ENCODE data around the gene EPS8L3. TPM values are rescaled to one million over a fixed set of nuclear protein-coding genes. Genes with fewer than 3 reads are reported as not detected.

EPS8L3 gene
- total and polyA plus RNA-seq, 9 of the 15 experiments (the other 6 are each of a cell fraction or from before 2014, with no cell fraction given), result 0.09 to 0.42 (median 0.14) TPM; not detected in 5

DNA sequence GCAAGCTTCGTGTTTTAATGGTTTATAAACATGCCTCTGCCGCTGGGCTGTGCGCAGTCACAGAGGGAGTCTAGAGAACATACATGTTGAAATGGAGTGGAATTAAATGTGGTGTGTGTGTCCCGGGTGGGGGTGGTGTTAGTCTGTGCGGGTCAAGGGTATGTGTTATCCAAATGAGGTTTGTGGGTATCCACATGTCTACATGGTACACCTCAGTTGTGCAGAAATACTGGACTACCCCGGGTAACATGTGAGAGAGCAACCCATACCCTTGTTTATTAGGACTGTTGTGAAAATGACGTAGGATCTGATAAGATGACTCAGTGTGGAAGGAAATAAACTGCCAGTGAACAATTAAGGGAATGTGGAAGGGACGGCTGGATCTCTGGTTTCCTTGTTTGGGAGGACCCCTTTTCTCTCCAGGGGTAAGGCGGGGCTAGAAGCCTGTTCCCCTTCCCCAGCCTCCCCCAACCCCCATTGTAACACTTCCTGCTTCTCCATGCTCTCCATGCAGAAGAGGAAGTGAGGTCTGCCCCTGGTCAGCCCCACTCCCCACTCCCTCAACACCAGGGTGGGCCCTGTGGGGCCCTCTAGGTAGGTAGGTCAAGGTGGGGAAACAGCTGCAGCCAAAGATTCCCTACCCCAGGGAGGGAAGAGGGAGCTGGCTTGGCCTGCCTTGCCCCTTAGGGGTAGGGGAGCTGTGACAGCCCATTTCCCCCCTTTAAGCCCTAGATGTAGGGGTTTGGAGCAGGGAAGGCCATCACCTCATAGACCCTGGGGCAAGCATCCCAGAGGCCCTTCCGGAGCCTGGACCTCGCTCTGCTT is 690 bp downstream of the EPS8L3 start (continued):
- TF ChIP-seq, protein P1, sequence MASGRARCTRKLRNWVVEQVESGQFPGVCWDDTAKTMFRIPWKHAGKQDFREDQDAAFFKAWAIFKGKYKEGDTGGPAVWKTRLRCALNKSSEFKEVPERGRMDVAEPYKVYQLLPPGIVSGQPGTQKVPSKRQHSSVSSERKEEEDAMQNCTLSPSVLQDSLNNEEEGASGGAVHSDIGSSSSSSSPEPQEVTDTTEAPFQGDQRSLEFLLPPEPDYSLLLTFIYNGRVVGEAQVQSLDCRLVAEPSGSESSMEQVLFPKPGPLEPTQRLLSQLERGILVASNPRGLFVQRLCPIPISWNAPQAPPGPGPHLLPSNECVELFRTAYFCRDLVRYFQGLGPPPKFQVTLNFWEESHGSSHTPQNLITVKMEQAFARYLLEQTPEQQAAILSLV (tag; IDR thresholded peaks at IDR 0.05), result no peak
- no peak for TF ChIP-seq POLR2AphosphoS2 (IDR thresholded peaks at IDR 0.05; ENCODE audit: low read length)
- no peak for TF ChIP-seq PHTF2 (CRISPR knock-in tag; IDR thresholded peaks at IDR 0.05)
- TF ChIP-seq ETV6 (IDR thresholded peaks at IDR 0.05; ENCODE audit: borderline replicate concordance in 1 of 2, low read depth in 2 of 2, low read length in 1 of 2), result no peak
- no peak for TF ChIP-seq ETV6 (CRISPR knock-in tag; IDR thresholded peaks at IDR 0.05; ENCODE audit: borderline replicate concordance)
- no peak for TF ChIP-seq DIDO1 (tag; IDR thresholded peaks at IDR 0.05; ENCODE audit: low read depth)
- TF ChIP-seq, protein P2, sequence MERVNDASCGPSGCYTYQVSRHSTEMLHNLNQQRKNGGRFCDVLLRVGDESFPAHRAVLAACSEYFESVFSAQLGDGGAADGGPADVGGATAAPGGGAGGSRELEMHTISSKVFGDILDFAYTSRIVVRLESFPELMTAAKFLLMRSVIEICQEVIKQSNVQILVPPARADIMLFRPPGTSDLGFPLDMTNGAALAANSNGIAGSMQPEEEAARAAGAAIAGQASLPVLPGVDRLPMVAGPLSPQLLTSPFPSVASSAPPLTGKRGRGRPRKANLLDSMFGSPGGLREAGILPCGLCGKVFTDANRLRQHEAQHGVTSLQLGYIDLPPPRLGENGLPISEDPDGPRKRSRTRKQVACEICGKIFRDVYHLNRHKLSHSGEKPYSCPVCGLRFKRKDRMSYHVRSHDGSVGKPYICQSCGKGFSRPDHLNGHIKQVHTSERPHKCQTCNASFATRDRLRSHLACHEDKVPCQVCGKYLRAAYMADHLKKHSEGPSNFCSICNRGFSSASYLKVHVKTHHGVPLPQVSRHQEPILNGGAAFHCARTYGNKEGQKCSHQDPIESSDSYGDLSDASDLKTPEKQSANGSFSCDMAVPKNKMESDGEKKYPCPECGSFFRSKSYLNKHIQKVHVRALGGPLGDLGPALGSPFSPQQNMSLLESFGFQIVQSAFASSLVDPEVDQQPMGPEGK (CRISPR knock-in tag; IDR thresholded peaks at IDR 0.05; ENCODE audit: borderline replicate concordance), result no peak
- no peak for TF ChIP-seq CREBBP (IDR thresholded peaks at IDR 0.05; ENCODE audit: low read depth, low read length)
- no peak for TF ChIP-seq RBM39 (optimal IDR thresholded peaks at IDR 0.05; ENCODE audit: low read depth, low read length)
- TF ChIP-seq ERF (CRISPR knock-in tag; IDR thresholded peaks at IDR 0.05), result peak; percentile 41
- peak; percentile 88 for TF ChIP-seq JUND (IDR thresholded peaks at IDR 0.05; ENCODE audit: borderline replicate concordance, low read depth, low read length)
- peak; percentile 91 for TF ChIP-seq JUND (tag; IDR thresholded peaks at IDR 0.05; ENCODE audit: borderline replicate concordance, low read depth, low read length)
- no peak for TF ChIP-seq MYBL2 (IDR thresholded peaks at IDR 0.05; ENCODE audit: low read depth)
- TF ChIP-seq MYBL2 (CRISPR knock-in tag; IDR thresholded peaks at IDR 0.05; ENCODE audit: borderline replicate concordance), result no peak
- TF ChIP-seq, protein P3, sequence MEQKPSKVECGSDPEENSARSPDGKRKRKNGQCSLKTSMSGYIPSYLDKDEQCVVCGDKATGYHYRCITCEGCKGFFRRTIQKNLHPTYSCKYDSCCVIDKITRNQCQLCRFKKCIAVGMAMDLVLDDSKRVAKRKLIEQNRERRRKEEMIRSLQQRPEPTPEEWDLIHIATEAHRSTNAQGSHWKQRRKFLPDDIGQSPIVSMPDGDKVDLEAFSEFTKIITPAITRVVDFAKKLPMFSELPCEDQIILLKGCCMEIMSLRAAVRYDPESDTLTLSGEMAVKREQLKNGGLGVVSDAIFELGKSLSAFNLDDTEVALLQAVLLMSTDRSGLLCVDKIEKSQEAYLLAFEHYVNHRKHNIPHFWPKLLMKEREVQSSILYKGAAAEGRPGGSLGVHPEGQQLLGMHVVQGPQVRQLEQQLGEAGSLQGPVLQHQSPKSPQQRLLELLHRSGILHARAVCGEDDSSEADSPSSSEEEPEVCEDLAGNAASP (IDR thresholded peaks at IDR 0.05), result no peak
- no peak for TF ChIP-seq STAT5B (CRISPR knock-in tag; IDR thresholded peaks at IDR 0.05)
- TF ChIP-seq DPF2 (IDR thresholded peaks at IDR 0.05), result peak; percentile 64; the same call in 1 of the 2 replicates
- TF ChIP-seq, protein P4, sequence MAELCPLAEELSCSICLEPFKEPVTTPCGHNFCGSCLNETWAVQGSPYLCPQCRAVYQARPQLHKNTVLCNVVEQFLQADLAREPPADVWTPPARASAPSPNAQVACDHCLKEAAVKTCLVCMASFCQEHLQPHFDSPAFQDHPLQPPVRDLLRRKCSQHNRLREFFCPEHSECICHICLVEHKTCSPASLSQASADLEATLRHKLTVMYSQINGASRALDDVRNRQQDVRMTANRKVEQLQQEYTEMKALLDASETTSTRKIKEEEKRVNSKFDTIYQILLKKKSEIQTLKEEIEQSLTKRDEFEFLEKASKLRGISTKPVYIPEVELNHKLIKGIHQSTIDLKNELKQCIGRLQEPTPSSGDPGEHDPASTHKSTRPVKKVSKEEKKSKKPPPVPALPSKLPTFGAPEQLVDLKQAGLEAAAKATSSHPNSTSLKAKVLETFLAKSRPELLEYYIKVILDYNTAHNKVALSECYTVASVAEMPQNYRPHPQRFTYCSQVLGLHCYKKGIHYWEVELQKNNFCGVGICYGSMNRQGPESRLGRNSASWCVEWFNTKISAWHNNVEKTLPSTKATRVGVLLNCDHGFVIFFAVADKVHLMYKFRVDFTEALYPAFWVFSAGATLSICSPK (IDR thresholded peaks at IDR 0.05; ENCODE audit: borderline replicate concordance), result no peak
- no peak for TF ChIP-seq NELFE (IDR thresholded peaks at IDR 0.05; ENCODE audit: insufficient read depth, insufficient read length)
- TF ChIP-seq ELF4 (CRISPR knock-in tag; IDR thresholded peaks at IDR 0.05), result peak; percentile 33; the same call in 1 of the 2 replicates
- TF ChIP-seq SRSF1 (IDR thresholded peaks at IDR 0.05; ENCODE audit: low read depth, low read length), result no peak
